ENCODE results near the gene YTHDF1.
"Not testable (repeated sequence)": the region's sequence is repeated elsewhere in the genome, so short reads cannot be mapped to it uniquely, and the experiment has no call there.

YTHDF1 gene

GRCh38 chr20:63158352-63158751 lies 57.6 kb downstream of the YTHDF1 start:
- no peak overlapping the region for H3K27ac Mint-ChIP-seq
- peaks cover 2% of the 10 kb centered on the region for H3K4me1 Mint-ChIP-seq
- no peaks in the 10 kb centered on the region for H3K9me3 Mint-ChIP-seq
- DNase-seq (no peak), ATAC-seq (no peak)
- H3K27me3 Mint-ChIP-seq, result peaks cover 48% of the 10 kb centered on the region
- no peak overlapping the region for H3K4me3 Mint-ChIP-seq

GRCh38 chr20:63157431-63157830 lies 58.5 kb downstream of the YTHDF1 start:
- not testable (repeated sequence) for DNase-seq, H3K4me1 Mint-ChIP-seq, H3K4me3 Mint-ChIP-seq, H3K27ac Mint-ChIP-seq, ATAC-seq, H3K9me3 Mint-ChIP-seq
- H3K27me3 Mint-ChIP-seq, result peaks cover 53% of the 10 kb centered on the region

- no peak overlapping the region for H3K4me3 Mint-ChIP-seq
- ATAC-seq (no peak), DNase-seq (no peak)
- H3K27ac Mint-ChIP-seq, result no peak overlapping the region
- peaks cover 53% of the 10 kb centered on the region for H3K27me3 Mint-ChIP-seq
- H3K4me1 Mint-ChIP-seq, result no peaks in the 10 kb centered on the region
- H3K9me3 Mint-ChIP-seq, result no peaks in the 10 kb centered on the region
Measured at GRCh38 chr20:63156221-63156671, 59.7 kb downstream of the YTHDF1 start.

- no peak for ATAC-seq
- H3K9me3 Mint-ChIP-seq, result no peaks in the 10 kb centered on the region
- peak overlapping the region in 1 of 2 donors; percentile 60 for H3K27ac Mint-ChIP-seq
- H3K4me1 Mint-ChIP-seq, result no peaks in the 10 kb centered on the region
- no peak overlapping the region for H3K4me3 Mint-ChIP-seq
- DNase-seq, result no peak
- peaks cover 51% of the 10 kb centered on the region for H3K27me3 Mint-ChIP-seq
Measured at GRCh38 chr20:63155266-63156165, 60.4 kb downstream of the YTHDF1 start.

- no peaks in the 10 kb centered on the region for H3K9me3 Mint-ChIP-seq
- ATAC-seq (no peak), DNase-seq (no peak)
- no peaks in the 10 kb centered on the region for H3K4me1 Mint-ChIP-seq
- no peak overlapping the region for H3K4me3 Mint-ChIP-seq
- H3K27me3 Mint-ChIP-seq, result peaks cover 58% of the 10 kb centered on the region
- H3K27ac Mint-ChIP-seq, result no peak overlapping the region
Measured at GRCh38 chr20:63154395-63154794, 61.5 kb downstream of the YTHDF1 start.

- ATAC-seq, result no peak
- Mint-ChIP-seq H3K27me3 (peaks cover 59% of the 10 kb centered on the region), H3K4me1 (no peaks in the 10 kb centered on the region), H3K9me3 (peaks cover under 1 to 4% of the 10 kb centered on the region in 2 donors), H3K4me3 (no peak overlapping the region), H3K27ac (no peak overlapping the region)
- no peak for DNase-seq
Measured at GRCh38 chr20:63153254-63154221, 62.4 kb downstream of the YTHDF1 start.

- DNase-seq (no peak), ATAC-seq (no peak)
- Mint-ChIP-seq H3K27me3 (peaks cover 68% of the 10 kb centered on the region), H3K27ac (no peak overlapping the region), H3K4me1 (no peaks in the 10 kb centered on the region), H3K9me3 (peaks cover 10 to 13% of the 10 kb centered on the region in 2 donors), H3K4me3 (no peak overlapping the region)
Measured at GRCh38 chr20:63152322-63153253, 63.3 kb downstream of the YTHDF1 start.

GRCh38 chr20:63151554-63152321 lies 64.2 kb downstream of the YTHDF1 start:
- ATAC-seq (no peak), DNase-seq (no peak)
- no peak overlapping the region for H3K4me3 Mint-ChIP-seq
- peaks cover 77% of the 10 kb centered on the region for H3K27me3 Mint-ChIP-seq
- no peaks in the 10 kb centered on the region for H3K4me1 Mint-ChIP-seq
- H3K27ac Mint-ChIP-seq, result no peak overlapping the region
- H3K9me3 Mint-ChIP-seq, result peaks cover 16 to 17% of the 10 kb centered on the region in 2 donors

- peaks cover 16 to 17% of the 10 kb centered on the region in 2 donors for H3K9me3 Mint-ChIP-seq
- H3K27ac Mint-ChIP-seq, result no peak overlapping the region
- H3K27me3 Mint-ChIP-seq, result peaks cover 75% of the 10 kb centered on the region
- no peaks in the 10 kb centered on the region for H3K4me1 Mint-ChIP-seq
- no peak for DNase-seq
- H3K4me3 Mint-ChIP-seq, result no peak overlapping the region
- no peak for ATAC-seq
Measured at GRCh38 chr20:63150911-63151531, 64.9 kb downstream of the YTHDF1 start.

- no peak overlapping the region for H3K4me3 Mint-ChIP-seq
- ATAC-seq (no peak), DNase-seq (no peak)
- peaks cover 16 to 17% of the 10 kb centered on the region in 2 donors for H3K9me3 Mint-ChIP-seq
- no peaks in the 10 kb centered on the region for H3K4me1 Mint-ChIP-seq
- H3K27ac Mint-ChIP-seq, result no peak overlapping the region
- peaks cover 71% of the 10 kb centered on the region for H3K27me3 Mint-ChIP-seq
Measured at GRCh38 chr20:63150391-63150898, 65.5 kb downstream of the YTHDF1 start.

GRCh38 chr20:63149531-63150192 lies 66.3 kb downstream of the YTHDF1 start:
- Mint-ChIP-seq H3K9me3 (peaks cover 16 to 17% of the 10 kb centered on the region in 2 donors), H3K4me3 (no peak overlapping the region), H3K4me1 (no peaks in the 10 kb centered on the region), H3K27ac (no peak overlapping the region), H3K27me3 (peaks cover 69% of the 10 kb centered on the region)
- no peak for ATAC-seq
- DNase-seq, result no peak

GRCh38 chr20:63148696-63149095 lies 67.2 kb downstream of the YTHDF1 start:
- Mint-ChIP-seq H3K4me1 (no peaks in the 10 kb centered on the region), H3K27me3 (peaks cover 67% of the 10 kb centered on the region), H3K9me3 (peaks cover 16 to 17% of the 10 kb centered on the region in 2 donors), H3K4me3 (no peak overlapping the region), H3K27ac (no peak overlapping the region)
- ATAC-seq (no peak), DNase-seq (no peak)

- peaks cover 16 to 17% of the 10 kb centered on the region in 2 donors for H3K9me3 Mint-ChIP-seq
- DNase-seq, result no peak
- H3K4me1 Mint-ChIP-seq, result no peaks in the 10 kb centered on the region
- ATAC-seq, result no peak
- H3K27ac Mint-ChIP-seq, result no peak overlapping the region
- H3K4me3 Mint-ChIP-seq, result no peak overlapping the region
- peaks cover 57% of the 10 kb centered on the region for H3K27me3 Mint-ChIP-seq
Measured at GRCh38 chr20:63147532-63147931, 68.4 kb downstream of the YTHDF1 start.

Measured in stimulated activated naive CD8-positive, alpha-beta T cell treated with anti-CD3 and anti-CD28 coated beads, Interleukin-15, amount 100 ng/mL, for 72 hours (primary cell).